Measurements from ENCODE around the gene SPIN1. TPM values are rescaled to one million over a fixed set of nuclear protein-coding genes. Genes with fewer than 3 reads are reported as not detected.

SPIN1 gene
- total and polyA plus RNA-seq, 2 experiments from 2014 or later: 58.4 to 95.3 TPM

DNA sequence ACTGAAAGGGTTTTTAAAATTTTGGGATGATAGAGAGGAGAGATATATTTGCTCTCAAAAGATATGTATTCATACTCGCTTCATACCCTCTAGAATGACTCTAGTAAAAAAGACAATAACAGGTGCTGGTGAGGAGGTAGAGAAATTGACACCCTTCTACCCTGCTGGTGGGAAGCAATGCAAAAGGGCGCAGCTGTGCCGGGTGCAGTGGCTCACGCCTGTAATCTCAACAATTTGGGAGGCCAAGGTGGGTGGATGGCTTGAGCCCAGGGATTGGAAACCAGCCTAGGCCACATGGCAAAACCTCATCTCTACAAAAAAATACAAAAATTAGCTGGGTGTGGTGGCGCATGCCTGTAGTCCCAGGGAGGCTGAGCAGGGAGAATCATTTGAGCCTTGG lies 112.8 kb downstream of the SPIN1 start:
- no peak overlapping the region for H3K4me2 ChIP-seq (ENCODE audit: unreplicated experiment)
- no peak overlapping the region for H2AFZ ChIP-seq
- no peak for DNase-seq
- H3K79me2 ChIP-seq (ENCODE audit: insufficient read depth): no peaks in the 10 kb centered on the region
- H3K4me1 ChIP-seq (ENCODE audit: insufficient read depth): no peaks in the 10 kb centered on the region
- no peaks in the 10 kb centered on the region for H3K27me3 ChIP-seq (replicated peaks; ENCODE audit: insufficient read depth)
- H3K9ac ChIP-seq: no peak overlapping the region
- 95 to 99% methylated on average over 5 of the region's 5 CpGs for WGBS, 2 experiments (ENCODE audit: low coverage in 1 of 2, low lambda C conversion rate in 2 of 2, missing lambda C conversion rate in 2 of 2)
- H3K9me3 ChIP-seq (ENCODE audit: low read depth): no peaks in the 10 kb centered on the region
- no peaks in the 10 kb centered on the region for H3F3A ChIP-seq (ENCODE audit: insufficient read depth)
- H4K20me1 ChIP-seq (ENCODE audit: insufficient read depth): no peaks in the 10 kb centered on the region
- no peaks in the 10 kb centered on the region for H3K9me2 ChIP-seq (ENCODE audit: insufficient read depth)
- H3K27ac ChIP-seq: no peak overlapping the region
- H3K4me3 ChIP-seq: no peak overlapping the region
- no peaks in the 10 kb centered on the region for H3K36me3 ChIP-seq (ENCODE audit: low read depth)
- TF ChIP-seq EZH2phosphoT487 (IDR thresholded peaks at IDR 0.05; ENCODE audit: insufficient read depth, low read depth) (no peak), EZH2 (IDR thresholded peaks at IDR 0.05; ENCODE audit: insufficient read depth, poor library complexity, severe bottlenecking) (no peak)
- in situ Hi-C loops (cut with MboI): no loop called here

DNA sequence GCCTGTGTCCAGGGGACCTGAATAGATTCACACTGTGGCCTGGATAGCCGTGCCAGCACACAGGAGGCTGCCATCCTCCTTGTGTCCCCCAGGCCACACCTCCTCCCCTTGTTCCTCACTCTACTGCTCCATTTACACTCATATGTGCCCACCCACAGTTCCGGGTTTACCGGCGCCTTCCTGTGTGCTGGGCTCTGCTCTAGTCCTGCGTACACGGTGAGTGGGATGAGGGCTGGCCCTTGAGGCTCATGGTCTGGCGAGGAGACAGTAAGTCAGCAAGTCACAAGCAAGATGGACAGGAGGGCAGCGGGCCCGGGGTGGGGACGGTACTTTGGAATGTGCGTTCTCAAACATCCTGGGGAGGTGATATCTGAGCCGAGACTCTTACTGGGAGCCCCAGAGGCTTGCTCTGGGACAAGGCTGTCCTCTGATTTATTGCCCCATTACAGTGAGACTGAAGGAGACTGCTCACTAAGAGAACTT lies 114.3 kb downstream of the SPIN1 start:
- Histone ChIP-seq H4K20me1 (ENCODE audit: insufficient read depth) (no peaks in the 10 kb centered on the region), H3K4me2 (ENCODE audit: unreplicated experiment) (no peak overlapping the region), H3K4me1 (ENCODE audit: insufficient read depth) (no peaks in the 10 kb centered on the region), H3K9ac (no peak overlapping the region), H3F3A (ENCODE audit: insufficient read depth) (no peaks in the 10 kb centered on the region), H3K27ac (no peak overlapping the region), H3K79me2 (ENCODE audit: insufficient read depth) (no peaks in the 10 kb centered on the region), H3K4me3 (no peak overlapping the region), H3K9me2 (ENCODE audit: insufficient read depth) (no peaks in the 10 kb centered on the region), H3K9me3 (ENCODE audit: low read depth) (no peaks in the 10 kb centered on the region), H3K36me3 (ENCODE audit: low read depth) (no peaks in the 10 kb centered on the region), H3K27me3 (replicated peaks; ENCODE audit: insufficient read depth) (no peaks in the 10 kb centered on the region), H2AFZ (no peak overlapping the region)
- 75 to 76% methylated on average over 12 of the region's 12 CpGs for WGBS, 2 experiments (ENCODE audit: low coverage in 1 of 2, low lambda C conversion rate in 2 of 2, missing lambda C conversion rate in 2 of 2)
- TF ChIP-seq EZH2 (IDR thresholded peaks at IDR 0.05; ENCODE audit: insufficient read depth, poor library complexity, severe bottlenecking) (no peak), EZH2phosphoT487 (IDR thresholded peaks at IDR 0.05; ENCODE audit: insufficient read depth, low read depth) (no peak)
- no peak for DNase-seq
- in situ Hi-C loops (cut with MboI): no loop called here

DNA sequence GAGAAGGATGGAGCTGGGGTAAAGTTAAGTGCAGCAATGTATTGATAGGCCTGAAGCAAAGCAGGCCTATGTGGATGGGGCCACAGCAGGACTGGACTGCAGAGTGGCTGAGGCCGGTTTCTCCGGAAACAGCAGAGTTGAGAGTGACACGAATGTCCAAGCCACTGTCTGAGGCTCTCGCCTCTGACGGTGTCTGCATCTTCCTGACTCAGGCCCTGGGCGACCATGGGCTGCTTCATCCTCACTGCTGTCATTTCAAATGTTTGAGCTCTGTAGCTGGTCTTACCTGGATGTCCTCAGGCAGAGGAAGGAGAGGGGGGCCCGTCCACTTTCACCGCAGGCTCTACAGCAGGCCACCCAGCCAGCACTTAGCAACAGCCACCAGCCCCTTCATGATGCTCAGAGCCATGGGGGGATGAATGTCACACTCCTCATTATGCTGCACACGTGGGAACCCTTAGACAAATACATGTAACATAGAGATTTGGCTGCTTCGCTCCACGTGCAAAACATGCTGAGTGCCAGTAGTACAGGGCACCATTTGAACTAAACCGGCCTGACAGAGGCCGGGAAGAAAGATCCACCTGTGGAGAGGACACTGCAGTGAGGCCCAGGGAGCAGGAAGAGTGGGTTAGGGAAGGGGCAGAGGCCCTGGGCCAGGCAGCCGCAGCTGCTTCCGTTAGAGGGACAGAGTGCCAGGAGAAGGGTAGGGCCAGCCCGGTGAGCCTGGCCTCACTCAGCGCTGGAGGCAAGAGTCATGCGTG lies 115.0 kb downstream of the SPIN1 start:
- H3F3A ChIP-seq (ENCODE audit: insufficient read depth): no peaks in the 10 kb centered on the region

DNA sequence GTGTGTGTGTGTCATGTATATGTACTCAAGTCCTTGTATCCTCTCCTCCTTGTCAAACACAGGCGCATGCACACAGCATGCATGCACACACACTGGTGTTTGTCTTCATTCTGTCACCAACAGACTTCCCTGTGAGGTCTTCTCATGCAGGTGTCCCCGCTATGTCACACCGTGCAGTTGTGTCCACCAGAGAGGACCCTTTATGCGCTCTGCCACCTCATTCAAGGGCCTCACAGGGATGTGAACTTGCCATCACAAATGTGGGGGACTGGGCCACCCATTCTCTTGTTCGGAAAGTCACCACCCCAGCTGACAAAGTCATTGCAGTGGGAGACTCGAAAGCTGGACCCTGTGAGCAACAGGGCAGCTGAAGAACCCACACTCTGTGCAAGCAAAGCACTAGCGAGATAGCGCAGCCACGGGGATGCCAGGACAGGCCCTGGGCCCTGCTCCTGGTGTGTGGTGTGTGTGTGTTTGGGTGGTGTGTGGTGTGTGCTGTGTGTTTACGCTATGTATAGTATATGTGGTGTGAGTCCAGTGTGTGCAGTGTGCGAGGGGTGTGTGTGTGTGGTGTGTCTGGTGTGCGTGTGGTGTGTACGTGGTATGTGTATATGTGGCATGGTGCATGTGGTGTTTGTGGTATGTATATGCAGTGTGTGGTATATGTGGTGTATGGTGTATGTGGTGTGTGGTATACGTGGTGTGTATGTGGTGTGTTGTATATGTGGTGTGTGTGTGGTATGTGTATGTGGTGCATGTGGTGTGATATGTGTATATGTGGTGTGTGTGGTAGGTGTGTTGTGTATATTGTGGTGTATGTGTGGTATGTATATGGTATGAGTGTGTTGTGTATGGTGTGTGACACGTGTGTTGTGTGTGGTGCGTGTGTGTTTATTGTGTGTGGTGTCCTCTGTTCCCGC lies 115.9 kb downstream of the SPIN1 start:
- in situ Hi-C loops (cut with MboI): no loop called here
- no peak overlapping the region for H3K4me3 ChIP-seq
- no peak overlapping the region for H3K27ac ChIP-seq
- H3K9ac ChIP-seq: no peak overlapping the region
- no peak overlapping the region for H2AFZ ChIP-seq
- H3K27me3 ChIP-seq (replicated peaks; ENCODE audit: insufficient read depth): no peaks in the 10 kb centered on the region
- no peaks in the 10 kb centered on the region for H3K9me2 ChIP-seq (ENCODE audit: insufficient read depth)
- H3K4me2 ChIP-seq (ENCODE audit: unreplicated experiment): no peak overlapping the region
- H4K20me1 ChIP-seq (ENCODE audit: insufficient read depth): no peaks in the 10 kb centered on the region
- no peaks in the 10 kb centered on the region for H3K79me2 ChIP-seq (ENCODE audit: insufficient read depth)
- TF ChIP-seq EZH2 (IDR thresholded peaks at IDR 0.05; ENCODE audit: insufficient read depth, poor library complexity, severe bottlenecking) (no peak), EZH2phosphoT487 (IDR thresholded peaks at IDR 0.05; ENCODE audit: insufficient read depth, low read depth) (no peak)
- H3K4me1 ChIP-seq (ENCODE audit: insufficient read depth): no peaks in the 10 kb centered on the region
- H3K36me3 ChIP-seq (ENCODE audit: low read depth): no peaks in the 10 kb centered on the region
- H3K9me3 ChIP-seq (ENCODE audit: low read depth): no peaks in the 10 kb centered on the region
- DNase-seq: no peak
- H3F3A ChIP-seq (ENCODE audit: insufficient read depth): no peaks in the 10 kb centered on the region
- WGBS, 2 experiments (ENCODE audit: low coverage in 1 of 2, low lambda C conversion rate in 2 of 2, missing lambda C conversion rate in 2 of 2): 92 to 97% methylated on average over 17 of the region's 17 CpGs

More for the DNA sequence above, 115.0 kb downstream of the SPIN1 start:
- Histone ChIP-seq H3K4me2 (ENCODE audit: unreplicated experiment) (no peak overlapping the region), H3K36me3 (ENCODE audit: low read depth) (no peaks in the 10 kb centered on the region), H3K27me3 (replicated peaks; ENCODE audit: insufficient read depth) (no peaks in the 10 kb centered on the region), H3K9ac (no peak overlapping the region), H4K20me1 (ENCODE audit: insufficient read depth) (no peaks in the 10 kb centered on the region), H3K27ac (no peak overlapping the region), H3K9me3 (ENCODE audit: low read depth) (no peaks in the 10 kb centered on the region), H2AFZ (no peak overlapping the region), H3K4me3 (no peak overlapping the region), H3K79me2 (ENCODE audit: insufficient read depth) (no peaks in the 10 kb centered on the region), H3K4me1 (ENCODE audit: insufficient read depth) (no peaks in the 10 kb centered on the region), H3K9me2 (ENCODE audit: insufficient read depth) (no peaks in the 10 kb centered on the region)
- in situ Hi-C loops (cut with MboI): no loop called here
- no peak for TF ChIP-seq EZH2phosphoT487 (IDR thresholded peaks at IDR 0.05; ENCODE audit: insufficient read depth, low read depth)
- TF ChIP-seq EZH2 (IDR thresholded peaks at IDR 0.05; ENCODE audit: insufficient read depth, poor library complexity, severe bottlenecking): no peak
- 90 to 92% methylated on average over 18 of the region's 18 CpGs for WGBS, 2 experiments (ENCODE audit: low coverage in 1 of 2, low lambda C conversion rate in 2 of 2, missing lambda C conversion rate in 2 of 2)
- no peak for DNase-seq

All from GM23248 (cell line).